KBM-7 (cell line): ENCODE data around the gene ANKRD35.
"Not testable (repeated sequence)": the region's sequence is repeated elsewhere in the genome, so short reads cannot be mapped to it uniquely, and the experiment has no call there.

Experiments
- DNase-seq: peaks from one replicate; pipeline ENCODE4 v3.0.0-alpha.2; 2015
- in situ Hi-C: fragments of 300-500 bp; cut with MboI; formaldehyde crosslinking; loops from 2 replicates; pipeline ENCODE4 v1.14.3; 2020; ENCODE audit warnings: low sequenced_read_pairs, low pct_unique_long_range_greater_than_20kb, mixed read lengths

Gene ANKRD35

GRCh38 chr1:145868232-145868631 lies 17.4 kb downstream of the ANKRD35 start:
- in situ Hi-C loops = no loop called here
- no peak for DNase-seq

- in situ Hi-C loops = no loop called here
- DNase-seq = no peak
These were observed 22.2 kb downstream of the ANKRD35 start for GRCh38 chr1:145863282-145864018.

GRCh38 chr1:145859491-145860023 lies 26.1 kb downstream of the ANKRD35 start:
- in situ Hi-C loops = no loop called here
- peak; percentile 88 for DNase-seq

GRCh38 chr1:145858901-145859490 lies 26.7 kb downstream of the ANKRD35 start, which contains the start of gene PIAS3:
PIAS3 (minus strand) TSS chr1:145859081; CDS start chr1:145858990, 91 bp downstream.
- in situ Hi-C loops = no loop called here
- peak; percentile 93 for DNase-seq

- in situ Hi-C loops = no loop called here
- peak; percentile 37 for DNase-seq
These were observed 27.3 kb downstream of the ANKRD35 start for GRCh38 chr1:145858238-145858900.

- in situ Hi-C loops = no loop called here
These were observed 28.5 kb downstream of the ANKRD35 start for GRCh38 chr1:145857170-145857569.

GRCh38 chr1:145855426-145855948 lies 30.2 kb downstream of the ANKRD35 start:
- DNase-seq = peak; percentile 39
- in situ Hi-C loops = no loop called here

More at GRCh38 chr1:145857170-145857569, 28.5 kb downstream of the ANKRD35 start:
- no peak for DNase-seq

- in situ Hi-C loops = no loop called here
- DNase-seq = no peak
These were observed 36.1 kb downstream of the ANKRD35 start for GRCh38 chr1:145849356-145850160.

GRCh38 chr1:145847827-145848226 lies 37.8 kb downstream of the ANKRD35 start:
- no peak for DNase-seq
- in situ Hi-C loops = no loop called here

GRCh38 chr1:145846201-145846612 lies 39.5 kb downstream of the ANKRD35 start:
- in situ Hi-C loops = no loop called here
- peak; percentile 55 for DNase-seq

GRCh38 chr1:145845514-145846161 lies 40.0 kb downstream of the ANKRD35 start, which contains the start of gene NUDT17:
NUDT17 (plus strand) TSS chr1:145845630; CDS start chr1:145845641, 11 bp downstream.
- peak; percentile 79 for DNase-seq
- in situ Hi-C loops = no loop called here

- peak; percentile 78 for DNase-seq
- in situ Hi-C loops = no loop called here
These were observed 40.5 kb downstream of the ANKRD35 start for GRCh38 chr1:145845144-145845513.

GRCh38 chr1:145843031-145843430 lies 42.6 kb downstream of the ANKRD35 start:
- in situ Hi-C loops = no loop called here
- no peak for DNase-seq

GRCh38 chr1:145837656-145838055 lies 48.0 kb downstream of the ANKRD35 start:
- in situ Hi-C loops = no loop called here
- no peak for DNase-seq

GRCh38 chr1:145830810-145831209 lies 54.9 kb downstream of the ANKRD35 start:
- DNase-seq, in situ Hi-C loops: not testable (repeated sequence)

- in situ Hi-C loops = no loop called here
- DNase-seq = no peak
These were observed 57.2 kb downstream of the ANKRD35 start for GRCh38 chr1:145828367-145829026.

GRCh38 chr1:145827966-145828365 lies 57.7 kb downstream of the ANKRD35 start:
- in situ Hi-C loops = no loop called here
- DNase-seq = no peak

GRCh38 chr1:145826030-145826429 lies 59.6 kb downstream of the ANKRD35 start:
- in situ Hi-C loops = no loop called here
- no peak for DNase-seq
